Left ventricle myocardium inferior (tissue), 1 donor: ENCODE results near the gene ZYG11B. TPM values are rescaled to one million over a fixed set of nuclear protein-coding genes. Genes with fewer than 3 reads are reported as not detected.
A peak's percentile ranks its signal among the peaks of the same experiment; 100 is the strongest.
"Not testable (repeated sequence)": the region's sequence is repeated elsewhere in the genome, so short reads cannot be mapped to it uniquely, and the experiment has no call there.

ENCODE experiments used
- DNase-seq: peaks from one replicate; pipeline ENCODE4 v3.0.0-alpha.2; 2020
- H3K27ac ChIP-seq: fragments of 200-600 bp; replicated peaks from 2 replicates; pipeline ENCODE4 v1.8.0; 2021
- H3K27me3 ChIP-seq: fragments of 200-600 bp; 2 replicates; pipeline ENCODE4 v1.8.0; 2021; ENCODE audit warnings: low read depth
- H3K36me3 ChIP-seq: fragments of 200-600 bp; 2 replicates; pipeline ENCODE4 v1.8.0; 2021
- H3K4me1 ChIP-seq: fragments of 200-600 bp; 2 replicates; pipeline ENCODE4 v1.8.0; 2021
- H3K4me3 ChIP-seq: fragments of 200-600 bp; 2 replicates; pipeline ENCODE4 v1.8.0; 2021; ENCODE audit warnings: mild to moderate bottlenecking, moderate library complexity
- H3K9me3 ChIP-seq: fragments of 200-600 bp; replicated peaks from 2 replicates; pipeline ENCODE4 v1.8.0; 2021
- CTCF ChIP-seq: fragments of 200-600 bp; IDR thresholded peaks from 2 replicates; pipeline ENCODE4 v1.8.0; 2021; ENCODE audit warnings: antibody characterized with exemption, mild to moderate bottlenecking, borderline replicate concordance
- intact Hi-C: fragments of 100-400 bp; cut with micrococcal nuclease; formaldehyde crosslinking; loops from one replicate; pipeline ENCODE4 v1.11.0; 2022
- total RNA-seq: library from RNA; stranded (reverse); fragmentation: NEBNext Ultra II Directional; extraction: Animal tissue kit (Norgen Biotek cat#: 25700); gene quantifications from one replicate; pipeline ENCODE4 v1.2.1, GENCODE V29; 2021
- donor health status: DM: no; HTN: yes; CAD: no; lungs with severe emphysema.

ZYG11B gene
- total RNA-seq, 1 donor from 2014 or later, result 68.3 TPM

GRCh38 chr1:52769346-52770033, 43.2 kb downstream of the ZYG11B start:
- no peaks in the 10 kb centered on the region for H3K27me3 ChIP-seq
- intact Hi-C loops, result no loop called here
- peaks cover 26% of the 10 kb centered on the region for H3K36me3 ChIP-seq
- no peak overlapping the region for H3K4me3 ChIP-seq
- no peaks in the 10 kb centered on the region for H3K9me3 ChIP-seq
- no peak for DNase-seq
- H3K27ac ChIP-seq, result peak overlapping the region; percentile 2
- no peak for TF ChIP-seq CTCF
- peaks cover 38% of the 10 kb centered on the region for H3K4me1 ChIP-seq

GRCh38 chr1:52771384-52771783, 45.1 kb downstream of the ZYG11B start:
- Histone ChIP-seq H3K9me3 (no peaks in the 10 kb centered on the region), H3K36me3 (peaks cover 35% of the 10 kb centered on the region), H3K4me3 (no peak overlapping the region), H3K27me3 (no peaks in the 10 kb centered on the region), H3K27ac (peak overlapping the region; percentile 0), H3K4me1 (peaks cover 43% of the 10 kb centered on the region)
- DNase-seq, result no peak
- no peak for TF ChIP-seq CTCF
- intact Hi-C loops, result no loop called here

- H3K36me3 ChIP-seq, result peaks cover 84% of the 10 kb centered on the region
- intact Hi-C loops, result no loop called here
- no peak overlapping the region for H3K27ac ChIP-seq
- no peak for DNase-seq
- H3K27me3 ChIP-seq, result no peaks in the 10 kb centered on the region
- H3K9me3 ChIP-seq, result no peaks in the 10 kb centered on the region
- H3K4me3 ChIP-seq, result no peak overlapping the region
- no peaks in the 10 kb centered on the region for H3K4me1 ChIP-seq
- no peak for TF ChIP-seq CTCF
Observed at GRCh38 chr1:52786148-52786547, 59.9 kb downstream of the ZYG11B start.

GRCh38 chr1:52790429-52790828, 64.2 kb downstream of the ZYG11B start:
- H3K4me1 ChIP-seq, H3K9me3 ChIP-seq, H3K27ac ChIP-seq, intact Hi-C loops, H3K27me3 ChIP-seq, DNase-seq, H3K4me3 ChIP-seq: not testable (repeated sequence)
- peaks cover 77% of the 10 kb centered on the region for H3K36me3 ChIP-seq

GRCh38 chr1:52792036-52792435, 65.8 kb downstream of the ZYG11B start:
- H3K4me3 ChIP-seq, result no peak overlapping the region
- intact Hi-C loops, result no loop called here
- no peak for DNase-seq
- no peaks in the 10 kb centered on the region for H3K27me3 ChIP-seq
- peaks cover 5% of the 10 kb centered on the region for H3K4me1 ChIP-seq
- H3K36me3 ChIP-seq, result peaks cover 70% of the 10 kb centered on the region
- H3K27ac ChIP-seq, result no peak overlapping the region
- no peak for TF ChIP-seq CTCF
- no peaks in the 10 kb centered on the region for H3K9me3 ChIP-seq

GRCh38 chr1:52793717-52794116, 67.5 kb downstream of the ZYG11B start:
- DNase-seq, H3K4me1 ChIP-seq, H3K27me3 ChIP-seq, intact Hi-C loops, H3K9me3 ChIP-seq, H3K27ac ChIP-seq, H3K4me3 ChIP-seq: not testable (repeated sequence)
- peaks cover 67% of the 10 kb centered on the region for H3K36me3 ChIP-seq
